ENCODE data around the gene CCDC88B. TPM values are rescaled to one million over a fixed set of nuclear protein-coding genes. Genes with fewer than 3 reads are reported as not detected.

Gene CCDC88B
- total RNA-seq, 1 donor from 2014 or later = 0.99 TPM

- Mint-ChIP-seq H3K4me3 (ENCODE audit: unreplicated experiment) (no peak overlapping the region), H3K9me3 (ENCODE audit: low read depth) (no peaks in the 10 kb centered on the region), H3K27ac (ENCODE audit: unreplicated experiment) (no peak overlapping the region), H3K27me3 (ENCODE audit: low read depth) (no peaks in the 10 kb centered on the region), H3K36me3 (ENCODE audit: low read depth) (no peaks in the 10 kb centered on the region), H3K4me1 (ENCODE audit: low read depth) (no peaks in the 10 kb centered on the region)
- no peak for DNase-seq (ENCODE audit: low spot score)
- TF ChIP-seq CTCF (IDR thresholded peaks at IDR 0.05) = no peak
These were observed 8.5 kb downstream of the CCDC88B start for GRCh38 chr11:64348383-64349024.

- Mint-ChIP-seq H3K36me3 (ENCODE audit: low read depth) (no peaks in the 10 kb centered on the region), H3K4me1 (ENCODE audit: low read depth) (no peaks in the 10 kb centered on the region), H3K27ac (ENCODE audit: unreplicated experiment) (no peak overlapping the region), H3K4me3 (ENCODE audit: unreplicated experiment) (no peak overlapping the region), H3K9me3 (ENCODE audit: low read depth) (no peaks in the 10 kb centered on the region), H3K27me3 (ENCODE audit: low read depth) (no peaks in the 10 kb centered on the region)
- no peak for DNase-seq (ENCODE audit: low spot score)
- no peak for TF ChIP-seq CTCF (IDR thresholded peaks at IDR 0.05)
These were observed 9.0 kb downstream of the CCDC88B start for GRCh38 chr11:64349025-64349387.

GRCh38 chr11:64349404-64349803 lies 9.4 kb downstream of the CCDC88B start:
- no peaks in the 10 kb centered on the region for H3K27me3 Mint-ChIP-seq (ENCODE audit: low read depth)
- H3K27ac Mint-ChIP-seq (ENCODE audit: unreplicated experiment) = no peak overlapping the region
- TF ChIP-seq CTCF (IDR thresholded peaks at IDR 0.05) = no peak
- no peaks in the 10 kb centered on the region for H3K4me1 Mint-ChIP-seq (ENCODE audit: low read depth)
- H3K4me3 Mint-ChIP-seq (ENCODE audit: unreplicated experiment) = no peak overlapping the region
- no peaks in the 10 kb centered on the region for H3K36me3 Mint-ChIP-seq (ENCODE audit: low read depth)
- H3K9me3 Mint-ChIP-seq (ENCODE audit: low read depth) = no peaks in the 10 kb centered on the region
- no peak for DNase-seq (ENCODE audit: low spot score)

- Mint-ChIP-seq H3K27ac (ENCODE audit: unreplicated experiment) (no peak overlapping the region), H3K4me3 (ENCODE audit: unreplicated experiment) (no peak overlapping the region), H3K9me3 (ENCODE audit: low read depth) (no peaks in the 10 kb centered on the region), H3K4me1 (ENCODE audit: low read depth) (peaks cover 9% of the 10 kb centered on the region), H3K36me3 (ENCODE audit: low read depth) (no peaks in the 10 kb centered on the region), H3K27me3 (ENCODE audit: low read depth) (no peaks in the 10 kb centered on the region)
- no peak for TF ChIP-seq CTCF (IDR thresholded peaks at IDR 0.05)
- DNase-seq (ENCODE audit: low spot score) = no peak
These were observed 11.2 kb downstream of the CCDC88B start for GRCh38 chr11:64351136-64351631.

GRCh38 chr11:64352099-64352994 lies 12.3 kb downstream of the CCDC88B start:
- no peaks in the 10 kb centered on the region for H3K9me3 Mint-ChIP-seq (ENCODE audit: low read depth)
- H3K36me3 Mint-ChIP-seq (ENCODE audit: low read depth) = no peaks in the 10 kb centered on the region
- no peaks in the 10 kb centered on the region for H3K27me3 Mint-ChIP-seq (ENCODE audit: low read depth)
- peaks cover 13% of the 10 kb centered on the region for H3K4me1 Mint-ChIP-seq (ENCODE audit: low read depth)
- H3K4me3 Mint-ChIP-seq (ENCODE audit: unreplicated experiment) = no peak overlapping the region
- TF ChIP-seq CTCF (IDR thresholded peaks at IDR 0.05) = no peak
- no peak overlapping the region for H3K27ac Mint-ChIP-seq (ENCODE audit: unreplicated experiment)
- DNase-seq (ENCODE audit: low spot score) = no peak
